AG20443 (cell line): ENCODE measurements around the gene KCNA1.

Experiments
- DNase-seq: peaks from one replicate; pipeline ENCODE4 v3.0.0; 2012; ENCODE audit warnings: low spot score, mixed read lengths

KCNA1 gene

GRCh38 chr12:4960547-4960946 lies 50.8 kb downstream of the KCNA1 start:
- no peak for DNase-seq

- DNase-seq = no peak
Measured at GRCh38 chr12:4961311-4961710, 51.6 kb downstream of the KCNA1 start.

GRCh38 chr12:4962539-4963486 lies 53.1 kb downstream of the KCNA1 start:
- no peak for DNase-seq
